GM18498 (cell line): ENCODE data around the gene FRMD1.
"Not testable (repeated sequence)": the region's sequence is repeated elsewhere in the genome, so short reads cannot be mapped to it uniquely, and the experiment has no call there.

ENCODE experiments used
- ATAC-seq: cut with Tn5 transposase; IDR thresholded peaks from one replicate; pipeline ENCODE4 v1.9.1; 2021; ENCODE audit warnings: mild to moderate bottlenecking, moderate library complexity; ENCODE audit not compliant: unreplicated experiment

The FRMD1 gene

DNA sequence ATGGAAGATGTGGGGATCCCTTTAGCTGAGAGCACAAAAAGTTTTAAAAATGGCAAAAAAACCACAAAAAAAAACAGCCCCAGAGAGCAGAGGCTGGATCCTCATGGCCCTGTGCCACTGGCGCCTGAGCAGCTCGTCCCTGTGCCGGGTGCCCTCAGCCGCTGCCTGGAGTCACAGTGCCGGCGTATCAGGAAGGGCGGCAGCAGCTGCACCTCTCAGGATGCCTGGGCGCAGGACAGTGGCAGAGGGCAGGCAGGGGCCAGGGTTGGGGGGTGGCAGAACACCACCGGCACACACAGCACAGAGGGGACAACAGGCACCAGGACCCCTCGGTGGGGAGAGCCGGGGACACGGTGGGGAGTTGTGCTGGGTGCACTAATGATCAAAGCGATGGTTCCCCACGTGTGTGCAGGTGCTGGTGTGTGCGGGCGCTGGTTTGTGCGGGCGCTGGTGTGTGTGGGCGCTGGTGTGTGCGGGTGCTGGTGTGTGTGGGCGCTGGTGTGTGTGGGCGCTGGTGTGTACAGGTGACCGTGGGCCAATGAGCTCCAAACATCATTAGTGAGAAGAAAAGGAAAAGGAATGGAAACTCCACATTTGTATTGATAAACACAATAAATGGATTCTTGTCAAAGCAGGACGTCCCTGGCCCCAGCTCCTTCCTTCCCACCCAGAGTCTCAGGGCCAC is 1.5 kb upstream of the FRMD1 start:
- no peak for ATAC-seq

DNA sequence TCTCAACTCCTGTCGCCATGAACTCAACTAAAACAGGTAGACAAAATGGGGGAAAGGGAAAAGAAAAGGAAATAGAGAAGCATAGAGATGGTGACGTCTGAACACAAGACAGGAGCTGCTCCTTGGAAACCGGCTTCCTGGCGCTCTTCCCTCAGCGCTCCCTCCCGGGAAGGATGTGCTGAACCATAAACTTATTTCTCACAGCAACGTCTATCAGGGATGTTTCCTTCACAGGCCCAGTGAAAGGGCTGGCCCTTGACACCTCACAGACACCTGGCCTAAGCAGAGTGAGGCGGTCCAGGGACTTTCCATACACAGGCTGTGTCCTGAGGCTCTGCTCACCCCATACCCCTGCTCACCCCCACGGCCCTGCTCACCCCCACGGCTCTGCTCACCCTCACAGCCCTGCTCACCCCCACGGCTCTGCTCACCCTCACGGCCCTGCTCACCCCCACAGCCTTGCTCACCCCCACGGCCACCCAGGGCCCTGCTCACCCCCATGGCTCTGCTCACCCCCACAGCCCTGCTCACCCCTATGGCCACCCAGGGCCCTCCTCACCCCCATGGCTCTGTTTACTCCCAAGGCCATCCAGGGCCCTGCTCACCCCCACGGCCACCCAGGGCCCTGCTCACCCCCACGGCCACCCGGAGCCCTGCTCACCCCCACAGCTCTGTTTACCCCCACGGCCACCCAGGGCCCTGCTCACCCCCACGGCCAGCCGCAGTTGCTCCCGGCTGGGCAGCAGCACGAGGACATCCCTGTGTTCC is 653 bp downstream of the FRMD1 start:
- ATAC-seq, result no peak

DNA sequence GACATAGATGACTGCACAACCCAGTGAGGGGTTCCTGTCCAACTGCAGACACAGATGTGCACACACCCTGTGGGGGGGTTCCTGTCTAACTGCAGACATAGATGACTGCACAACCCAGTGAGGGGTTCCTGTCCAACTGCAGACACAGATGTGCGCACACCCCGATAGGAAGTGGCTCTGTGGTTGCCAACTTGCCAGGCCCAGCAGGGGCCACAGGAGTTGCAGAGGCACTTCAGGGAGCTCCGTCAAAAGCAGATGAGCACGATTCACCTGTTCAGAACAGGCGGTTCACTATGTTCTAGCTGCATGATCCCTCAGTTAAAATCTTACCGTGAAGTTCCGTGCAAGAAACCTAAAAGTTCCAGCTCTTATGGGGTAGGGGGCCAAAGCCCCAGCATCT is 1.6 kb downstream of the FRMD1 start:
- not testable (repeated sequence) for ATAC-seq

DNA sequence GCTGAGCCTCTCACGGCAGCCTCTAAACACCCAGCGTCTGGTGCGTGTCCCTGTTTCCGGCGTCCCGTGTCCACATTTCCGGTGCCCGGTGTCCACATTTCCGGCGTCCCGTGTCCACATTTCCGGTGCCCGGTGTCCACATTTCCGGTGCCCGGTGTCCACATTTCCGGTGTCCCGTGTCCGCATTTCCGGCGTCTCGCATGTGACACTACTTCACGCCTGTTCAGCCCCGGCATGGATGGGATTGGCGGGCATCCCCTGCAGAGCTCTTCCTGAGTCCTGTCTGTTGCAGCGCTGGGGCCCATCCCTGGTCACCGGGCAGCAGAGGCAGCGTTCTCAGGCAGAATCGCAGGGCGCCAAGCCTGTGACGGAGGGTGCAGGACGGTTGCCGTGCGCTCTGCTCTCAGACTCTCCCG is 3.2 kb downstream of the FRMD1 start:
- ATAC-seq, result no peak

DNA sequence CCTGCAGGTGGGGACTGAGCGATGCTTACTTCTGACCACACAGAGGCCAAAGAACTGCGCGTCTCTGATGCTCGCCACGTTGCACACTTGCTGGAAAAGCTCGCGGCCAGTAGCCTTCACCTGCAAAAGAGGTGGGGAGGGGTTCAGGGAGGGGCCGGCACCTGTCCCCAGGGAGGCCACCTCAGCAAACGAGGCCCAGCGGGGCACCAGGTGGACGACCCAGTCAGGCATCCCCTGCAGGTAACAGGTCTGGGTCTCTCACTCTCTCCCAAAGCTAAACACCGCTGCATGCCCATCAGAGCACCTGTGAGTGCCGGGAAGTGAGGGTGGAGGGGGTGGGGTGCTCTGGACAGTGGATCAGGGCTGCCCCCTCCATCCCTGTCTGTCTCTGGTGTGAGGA is 3.8 kb downstream of the FRMD1 start:
- ATAC-seq, result no peak

DNA sequence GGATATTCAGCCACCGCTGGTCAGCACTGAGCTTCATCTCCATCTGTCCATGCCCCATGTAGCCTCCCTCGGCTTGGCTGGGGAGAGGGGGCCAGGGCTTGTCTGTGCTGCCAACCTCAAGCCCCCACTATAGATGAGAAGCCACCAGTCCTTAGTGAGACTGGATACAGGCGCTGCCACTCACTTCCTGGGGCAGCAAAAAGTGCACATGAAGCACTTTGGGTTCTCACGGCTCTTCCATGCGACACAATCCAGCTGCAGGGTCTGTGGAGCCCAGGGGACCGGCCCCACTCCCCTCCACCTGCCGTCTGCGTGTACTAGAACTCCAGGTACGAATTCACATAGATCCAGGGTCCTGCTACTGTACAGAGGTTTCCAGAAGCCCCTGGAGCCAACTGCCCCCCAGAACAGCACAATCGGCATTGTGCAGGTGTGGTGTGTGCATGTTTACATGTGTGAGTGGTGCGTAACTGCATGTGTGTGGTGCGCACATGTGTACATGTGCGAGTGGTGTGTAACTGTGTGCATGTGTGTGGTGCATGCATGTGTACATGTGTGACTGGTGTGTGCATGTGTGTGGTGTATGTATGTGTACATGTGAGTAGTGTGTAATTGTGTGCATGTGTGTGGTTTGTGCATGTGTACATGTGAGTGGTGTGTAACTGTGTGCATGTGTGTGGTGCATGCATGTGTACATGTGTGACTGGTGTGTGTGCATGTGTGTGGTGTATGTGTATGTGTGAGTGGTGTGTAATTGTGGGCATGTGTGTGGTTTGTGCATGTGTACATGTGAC is 4.9 kb downstream of the FRMD1 start:
- no peak for ATAC-seq

DNA sequence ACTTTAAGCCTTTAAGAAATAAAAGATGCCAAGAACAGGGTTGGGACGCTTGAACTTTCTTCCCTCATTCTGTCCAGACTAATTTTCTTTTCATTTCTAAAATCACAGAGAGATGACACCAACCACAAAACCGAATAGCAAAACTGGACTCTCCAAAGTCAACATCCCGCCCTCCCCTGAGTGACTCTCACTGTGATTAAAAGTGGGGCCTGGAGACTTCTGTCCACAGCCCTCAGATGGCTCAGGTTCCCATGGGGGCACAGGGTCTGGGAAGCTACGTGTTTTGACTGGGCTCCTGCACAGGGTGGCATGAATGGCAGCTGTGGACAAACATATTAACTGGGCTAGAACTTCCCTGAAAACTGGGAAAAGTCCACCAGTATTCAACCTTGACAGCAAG is 6.3 kb downstream of the FRMD1 start:
- no peak for ATAC-seq

DNA sequence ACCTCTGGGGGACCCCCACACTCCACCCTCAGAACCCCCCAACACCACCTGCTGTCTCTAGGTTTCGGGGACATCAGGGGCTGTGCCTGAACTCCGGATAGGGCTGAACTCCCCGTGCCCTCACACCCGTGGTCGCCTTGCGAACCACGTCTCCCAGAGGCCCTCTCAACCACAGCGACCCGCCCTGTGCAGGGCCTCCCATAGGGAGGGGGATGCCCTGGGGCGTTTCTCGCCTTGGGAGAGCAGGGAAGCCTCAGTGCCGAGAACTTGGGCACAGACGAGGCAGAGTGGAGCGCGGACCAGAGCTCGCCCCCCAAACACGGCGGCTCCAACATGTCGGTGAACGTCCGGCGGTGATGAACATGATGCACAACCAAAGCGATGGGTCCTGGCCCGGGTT is 6.8 kb downstream of the FRMD1 start:
- no peak for ATAC-seq

DNA sequence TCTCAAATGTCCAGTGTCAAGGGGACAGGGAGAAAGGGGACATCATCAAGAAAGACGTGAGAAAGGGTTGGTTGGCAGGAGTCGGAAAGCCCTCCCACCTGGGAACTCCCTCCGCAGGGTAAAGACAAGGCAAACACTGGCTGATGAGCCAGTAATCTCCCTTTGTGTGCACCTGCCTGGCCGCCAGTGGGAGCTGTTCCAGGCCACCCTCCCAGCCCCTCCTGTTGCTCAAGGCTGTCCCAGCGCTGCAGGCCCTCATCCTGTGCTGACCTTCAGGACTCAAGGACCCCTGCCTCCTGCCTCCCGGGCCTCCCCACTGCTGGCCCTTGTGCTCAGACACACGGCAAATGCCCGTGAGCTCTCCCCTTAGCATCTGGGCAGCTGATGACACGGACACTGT is 7.4 kb downstream of the FRMD1 start:
- ATAC-seq, result no peak

DNA sequence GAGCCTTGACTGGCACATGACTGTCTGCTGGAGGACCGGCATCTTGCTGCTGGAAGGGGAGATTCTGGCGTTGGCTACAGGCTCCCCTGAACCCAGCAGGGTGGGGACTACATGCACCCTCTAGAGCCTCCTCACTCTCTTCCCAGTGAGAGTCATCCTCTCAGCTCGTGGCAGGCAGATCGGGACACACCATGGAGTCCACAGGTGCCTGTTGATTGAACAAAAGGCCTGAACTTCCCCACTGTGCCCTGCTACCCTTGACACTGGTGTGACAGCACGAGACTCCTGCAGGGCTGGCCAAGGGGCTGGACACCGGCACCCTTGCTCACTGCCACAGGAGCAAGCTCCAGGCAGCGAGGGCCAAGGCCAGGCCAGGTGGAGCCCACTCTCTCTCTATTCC is 8.2 kb downstream of the FRMD1 start:
- ATAC-seq, result no peak

DNA sequence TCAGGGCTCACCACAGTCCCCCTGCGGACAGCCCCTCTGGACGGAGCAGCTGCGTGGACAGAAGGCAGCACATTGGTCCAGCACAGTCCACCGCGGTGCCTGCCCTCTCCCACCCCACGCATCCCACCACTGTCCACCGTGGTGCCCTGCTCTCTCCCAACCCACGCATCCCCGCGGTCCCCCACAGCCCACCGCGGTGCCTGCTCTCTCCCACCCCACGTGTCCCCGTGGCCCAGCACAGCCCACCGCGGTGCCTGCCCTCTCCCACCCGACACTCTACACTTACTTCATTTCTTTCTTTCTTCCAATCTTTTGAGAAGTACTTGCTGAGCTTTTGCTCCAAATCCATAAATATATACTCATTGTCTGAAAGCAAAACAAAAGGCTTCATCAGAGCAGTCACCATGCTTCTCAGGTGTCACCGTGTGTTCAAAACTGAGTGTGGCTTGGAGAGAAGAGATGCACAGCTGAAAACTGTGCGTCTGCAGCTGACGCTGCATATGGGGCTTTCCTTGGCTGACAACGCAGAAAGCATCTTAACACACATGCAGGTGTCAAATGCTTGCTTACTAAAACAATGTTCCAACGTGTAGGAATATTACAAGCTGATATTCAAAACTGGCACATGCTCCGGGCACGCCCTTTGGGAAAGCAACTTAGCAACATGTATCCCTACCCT is 11.8 kb downstream of the FRMD1 start:
- no peak for ATAC-seq

DNA sequence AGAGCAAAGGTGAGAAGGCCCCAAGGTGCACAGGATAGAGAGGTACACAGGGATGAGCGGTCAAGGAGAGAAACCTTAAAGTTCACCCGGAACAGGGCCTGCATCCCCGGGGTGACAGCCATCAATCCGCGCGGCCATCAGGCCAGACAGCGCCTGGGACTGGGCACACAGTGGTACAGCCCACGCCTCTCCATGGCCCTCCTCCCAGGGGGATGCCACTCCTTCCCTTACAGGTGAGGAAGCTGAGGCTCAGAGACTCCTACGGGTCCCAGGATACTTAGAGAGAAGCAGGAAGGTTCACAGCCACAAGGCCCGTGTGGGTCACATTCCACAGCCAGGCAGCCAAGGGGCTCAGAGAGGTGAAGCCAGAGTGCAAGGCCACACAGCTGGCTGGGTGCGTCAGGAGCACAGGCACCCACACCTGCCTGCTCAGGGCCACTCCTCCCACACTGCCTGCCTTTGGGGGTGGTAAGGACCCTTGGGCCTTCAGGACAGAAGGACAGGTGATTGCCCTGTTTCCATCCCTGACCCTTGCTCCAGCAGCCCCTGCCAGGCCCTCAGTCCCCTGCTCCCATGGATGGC is 14.7 kb downstream of the FRMD1 start:
- ATAC-seq, result no peak

DNA sequence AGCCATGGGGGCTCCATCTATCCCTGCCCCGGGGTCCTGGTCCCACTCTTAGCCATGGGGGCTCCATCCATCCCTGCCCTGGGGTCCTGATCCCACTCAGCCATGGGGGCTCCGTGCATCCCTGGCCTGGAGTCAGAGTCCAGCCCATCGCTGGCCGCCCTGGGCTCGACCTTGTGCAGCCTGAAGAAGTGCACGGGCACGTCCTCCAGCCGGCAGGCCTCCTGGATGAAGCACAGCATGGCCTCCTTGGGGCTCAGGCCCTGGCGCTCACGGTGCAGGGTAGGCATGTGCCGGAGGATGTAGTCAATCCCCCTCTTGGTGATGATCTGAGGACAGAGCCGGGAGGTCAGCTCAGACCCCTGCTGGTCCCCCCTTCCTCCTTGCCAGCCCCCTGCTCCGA is 15.6 kb downstream of the FRMD1 start:
- ATAC-seq, result no peak

DNA sequence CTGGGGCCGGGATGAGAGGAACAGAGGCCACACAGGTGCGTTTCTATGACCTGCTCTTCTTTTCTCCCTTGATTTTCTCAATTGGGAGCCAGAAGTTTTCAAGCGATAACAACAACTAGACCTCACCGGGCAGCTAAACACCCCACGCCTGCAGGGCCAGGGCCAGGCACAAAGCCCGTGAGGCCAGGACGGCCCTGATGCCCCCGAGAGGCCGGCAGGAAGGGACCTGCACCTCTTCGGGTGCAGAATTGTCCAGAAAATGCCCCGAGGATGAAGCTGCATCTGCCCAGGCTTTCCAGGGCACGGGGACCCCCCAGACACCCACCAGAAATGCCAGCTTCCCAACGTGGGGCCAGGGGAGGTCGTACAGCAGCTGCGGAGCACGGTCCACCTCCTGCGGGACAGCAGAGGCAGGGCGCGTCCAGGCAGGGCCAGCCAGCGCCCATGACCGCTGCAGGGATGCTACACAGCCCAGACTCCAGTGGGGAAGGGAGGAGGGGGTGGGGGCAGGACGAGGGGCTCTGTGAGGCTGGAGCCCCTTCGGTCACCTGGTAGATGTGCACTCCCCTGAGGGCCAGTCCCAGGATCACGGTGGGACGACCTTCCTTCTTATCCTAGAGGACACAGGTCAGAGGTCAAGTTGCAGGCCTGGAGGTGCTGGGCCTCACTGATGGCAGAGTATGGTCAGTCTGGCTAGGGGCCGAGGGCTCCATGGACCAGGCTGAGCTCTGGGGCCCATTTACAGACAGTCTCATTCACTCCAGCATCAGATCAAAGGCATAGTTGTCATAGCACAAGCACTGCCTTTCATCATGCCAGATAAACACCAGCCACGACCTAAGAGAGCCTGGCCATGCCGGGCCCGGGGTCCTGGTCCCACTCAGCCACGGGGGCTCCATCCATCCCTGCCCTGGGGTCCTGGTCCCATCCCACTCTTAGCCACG is 16.4 kb downstream of the FRMD1 start:
- no peak for ATAC-seq

DNA sequence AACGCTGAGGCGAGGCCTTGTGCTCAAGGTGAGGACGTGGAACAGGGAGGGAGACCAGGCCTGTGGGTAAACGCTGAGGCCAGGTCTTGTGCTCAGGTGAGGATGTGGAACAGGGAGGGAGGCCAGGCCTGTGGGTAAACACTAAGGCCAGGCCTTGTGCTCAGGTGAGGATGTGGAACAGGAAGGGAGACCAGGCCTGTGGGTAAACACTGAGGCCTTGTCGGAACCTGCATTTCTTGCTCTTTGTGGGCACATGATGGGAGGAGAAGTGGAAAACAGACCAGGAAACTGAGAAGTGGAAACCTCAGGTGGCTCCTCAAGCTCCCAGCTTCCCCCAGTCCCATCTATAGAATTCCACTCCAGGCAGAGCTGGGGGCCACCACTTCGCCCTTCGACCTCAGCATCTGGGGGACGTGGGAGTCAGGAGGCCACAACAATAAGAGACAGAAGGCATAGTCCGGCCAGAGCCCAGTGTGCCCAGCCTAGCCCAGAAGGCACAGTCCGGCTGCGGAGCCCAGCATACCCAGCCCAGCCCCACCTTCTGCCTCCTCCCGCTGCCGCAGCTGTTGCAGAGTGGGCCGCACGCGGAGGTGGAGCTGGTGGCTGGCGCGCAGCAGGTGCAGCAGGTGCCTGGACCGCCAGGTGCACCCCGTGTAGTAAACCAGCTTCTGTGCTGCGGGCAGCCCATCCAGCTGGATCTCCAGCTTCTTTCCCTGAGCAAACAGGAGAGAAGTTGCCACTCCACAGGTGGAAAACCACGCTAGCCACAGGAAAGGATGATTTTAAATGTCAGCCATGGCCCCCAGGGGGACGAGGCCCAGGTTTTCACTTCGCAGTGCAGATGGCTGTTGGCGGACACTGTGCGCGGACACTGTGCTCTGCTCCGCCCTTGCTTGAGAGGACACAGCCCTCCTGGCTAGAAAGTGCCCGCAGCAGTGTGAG is 17.5 kb downstream of the FRMD1 start:
- ATAC-seq, result no peak

DNA sequence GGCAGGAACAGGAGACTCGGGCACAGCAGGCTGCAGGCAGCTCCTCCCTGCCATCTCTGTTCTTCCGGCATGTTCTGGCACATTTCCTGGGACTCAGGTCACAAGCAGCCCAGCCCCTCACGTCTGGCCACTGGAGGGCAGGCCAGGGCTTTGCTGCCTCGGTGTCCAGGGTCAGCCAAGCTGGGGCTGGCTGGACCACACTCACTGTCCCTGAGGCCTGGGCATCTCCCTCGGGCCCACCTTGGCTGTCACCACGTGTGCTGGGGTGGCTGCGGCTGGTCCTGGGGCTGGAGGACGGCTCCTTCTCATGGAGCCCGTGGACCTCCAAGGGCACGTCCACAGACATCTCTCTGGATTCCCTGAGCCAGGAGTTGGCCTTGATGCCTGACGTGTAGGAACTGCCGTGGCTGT is 18.5 kb downstream of the FRMD1 start:
- no peak for ATAC-seq

DNA sequence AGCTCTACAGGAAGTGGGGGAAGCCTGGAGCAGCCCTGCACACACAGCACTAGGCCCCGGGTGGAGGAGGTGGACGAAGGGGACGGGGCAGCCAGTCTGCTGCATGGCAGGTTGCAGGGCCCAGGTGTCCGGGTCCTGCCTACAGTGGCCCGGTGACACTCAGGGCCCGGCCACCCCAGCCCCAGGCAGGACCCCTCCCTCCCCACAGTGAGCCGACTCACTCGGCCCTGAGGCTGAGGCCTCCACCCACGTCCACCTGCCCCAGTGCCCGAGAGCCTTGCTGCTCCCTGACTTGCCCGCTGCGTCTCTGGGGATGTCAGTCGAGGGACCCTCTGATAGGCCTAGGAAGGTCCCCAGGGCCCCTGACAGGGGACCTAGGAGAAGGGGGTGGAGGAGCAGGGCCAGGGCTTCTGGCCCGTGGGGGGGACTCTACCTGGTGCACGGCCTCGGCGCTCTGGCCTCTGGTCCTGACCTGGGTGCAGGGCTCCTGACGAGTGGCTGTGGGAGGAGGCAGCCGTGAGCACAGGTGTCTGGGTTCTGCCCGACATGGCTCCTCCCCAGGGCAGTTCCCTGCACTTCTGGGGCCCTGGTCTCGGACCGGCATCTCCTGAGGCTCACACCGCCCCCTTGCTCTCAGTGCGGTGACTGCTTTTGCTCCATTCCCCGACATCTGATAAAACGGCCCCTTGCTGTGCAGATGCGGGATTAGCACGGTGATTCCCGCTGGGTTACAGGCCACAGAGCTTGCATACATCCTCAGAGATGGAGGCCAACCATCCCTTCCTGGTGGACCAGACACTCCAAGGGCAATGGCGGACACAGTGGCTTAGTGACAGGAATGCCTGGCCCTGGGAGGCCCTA is 20.1 kb downstream of the FRMD1 start:
- no peak for ATAC-seq

DNA sequence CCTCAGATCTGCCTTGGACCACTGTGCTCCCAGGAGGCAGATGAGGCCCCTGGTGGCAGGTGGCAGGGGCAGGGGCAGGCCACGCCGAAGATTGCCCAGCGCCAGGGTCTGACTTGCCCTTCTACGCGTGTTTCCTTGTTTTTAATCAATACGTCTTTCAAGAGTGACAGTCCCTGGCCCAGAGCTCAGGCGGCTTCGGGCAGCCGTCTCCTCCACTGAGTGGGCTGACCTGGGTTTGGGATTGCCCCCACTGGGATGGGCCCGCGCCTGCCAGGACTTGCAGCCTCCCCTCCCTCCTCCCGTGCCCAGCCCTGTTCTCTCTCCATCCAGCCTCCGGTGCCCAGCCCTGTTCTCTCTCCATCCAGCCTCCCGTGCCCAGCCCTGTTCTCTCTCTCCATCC is 21.2 kb downstream of the FRMD1 start:
- ATAC-seq, result no peak
